Trophoblast cell (in vitro differentiated cells and primary cell): ENCODE measurements around the gene PET117.
A peak's percentile ranks its signal among the peaks of the same experiment; 100 is the strongest.

Source experiments
- DNase-seq, 2 donors: peaks; one replicate each; pipeline ENCODE4 v3.0.0-alpha.2; 2016
- H2AFZ ChIP-seq: 2 replicates; pipeline ENCODE4 v1.6.1; 2013; ENCODE audit warnings: low read length, moderate library complexity, mild to moderate bottlenecking; ENCODE audit not compliant: insufficient read depth, poor library complexity
- H2AK5ac ChIP-seq: 2 replicates; pipeline ENCODE4 v1.6.1; 2013; ENCODE audit warnings: mild to moderate bottlenecking, low read length
- H2BK120ac ChIP-seq: 2 replicates; pipeline ENCODE4 v1.6.1; 2013; ENCODE audit warnings: low read length, mild to moderate bottlenecking, moderate library complexity; ENCODE audit not compliant: insufficient read depth, poor library complexity
- H2BK12ac ChIP-seq: 2 replicates; pipeline ENCODE4 v1.6.1; 2013; ENCODE audit warnings: mild to moderate bottlenecking, low read length, moderate library complexity
- H2BK5ac ChIP-seq: 2 replicates; pipeline ENCODE4 v1.6.1; 2013; ENCODE audit warnings: low read length, low read depth, moderate library complexity, mild to moderate bottlenecking; ENCODE audit not compliant: poor library complexity
- H3K14ac ChIP-seq: 2 replicates; pipeline ENCODE4 v1.6.1; 2013; ENCODE audit warnings: mild to moderate bottlenecking, low read length
- H3K18ac ChIP-seq: 2 replicates; pipeline ENCODE4 v1.6.1; 2013; ENCODE audit warnings: mild to moderate bottlenecking, low read length
- H3K23ac ChIP-seq: 2 replicates; pipeline ENCODE4 v1.6.1; 2013; ENCODE audit warnings: low read length
- H3K27ac ChIP-seq: 2 replicates; pipeline ENCODE4 v1.5.1; 2013; ENCODE audit warnings: low read depth, mild to moderate bottlenecking, inconsistent platforms, low read length, moderate library complexity
- H3K27me3 ChIP-seq: 2 replicates; pipeline ENCODE4 v1.6.1; 2013; ENCODE audit warnings: inconsistent platforms, mild to moderate bottlenecking, low read length, moderate library complexity; ENCODE audit not compliant: insufficient read depth
- H3K36me3 ChIP-seq, 2 experiments: 1 replicate in 1 of 2; 2 replicates in 1 of 2; pipeline ENCODE4 v1.6.1; 2013; ENCODE audit warnings: low read length in 2 of 2, mild to moderate bottlenecking in 2 of 2, moderate library complexity in 1 of 2; ENCODE audit not compliant: insufficient read depth in 2 of 2, control insufficient read depth in 1 of 2
- H3K4ac ChIP-seq: 2 replicates; pipeline ENCODE4 v1.6.1; 2013; ENCODE audit warnings: low read depth, mild to moderate bottlenecking, low read length, moderate library complexity
- H3K4me1 ChIP-seq, 2 experiments: 1 replicate in 1 of 2; 2 replicates in 1 of 2; pipeline ENCODE4 v1.6.1; 2013; ENCODE audit warnings: low read length in 2 of 2, mild to moderate bottlenecking in 2 of 2, moderate library complexity in 1 of 2; ENCODE audit not compliant: insufficient read depth in 2 of 2, control insufficient read depth in 1 of 2
- H3K4me2 ChIP-seq: 2 replicates; pipeline ENCODE4 v1.6.1; 2013; ENCODE audit warnings: inconsistent platforms, mild to moderate bottlenecking, low read length, moderate library complexity
- H3K4me3 ChIP-seq: 2 replicates; pipeline ENCODE4 v1.5.1; 2013; ENCODE audit warnings: mild to moderate bottlenecking, low read depth, low read length, inconsistent platforms
- H3K79me1 ChIP-seq: one replicate; pipeline ENCODE4 v1.6.1; 2013; ENCODE audit warnings: low read length
- H3K79me2 ChIP-seq: 2 replicates; pipeline ENCODE4 v1.6.1; 2013; ENCODE audit warnings: low read length, mild to moderate bottlenecking; ENCODE audit not compliant: control insufficient read depth, insufficient read depth, poor library complexity
- H3K9ac ChIP-seq: 2 replicates; pipeline ENCODE4 v1.6.1; 2013; ENCODE audit warnings: mild to moderate bottlenecking, low read length
- H3K9me3 ChIP-seq: 2 replicates; pipeline ENCODE4 v1.6.1; 2013; ENCODE audit warnings: low read depth, mild to moderate bottlenecking, control low read depth, inconsistent platforms, low read length; ENCODE audit not compliant: insufficient read depth
- H4K12ac ChIP-seq: 2 replicates; pipeline ENCODE4 v1.6.1; 2013; ENCODE audit warnings: low read depth, mild to moderate bottlenecking, low read length, moderate library complexity
- H4K8ac ChIP-seq: 2 replicates; pipeline ENCODE4 v1.6.1; 2013; ENCODE audit warnings: low read depth, mild to moderate bottlenecking, low read length, moderate library complexity
- H4K91ac ChIP-seq: one replicate; pipeline ENCODE4 v1.6.1; 2013; ENCODE audit warnings: low read depth, mild to moderate bottlenecking, low read length, moderate library complexity
- WGBS: extraction: QIAGEN DNeasy Blood & Tissue Kit; methylation state at CpG from one replicate; pipeline ENCODE4 v1.1.7; 2013; ENCODE audit warnings: missing lambda C conversion rate; ENCODE audit not compliant: insufficient read length, insufficient coverage; ENCODE audit errors: extremely low coverage; 5-methylcytosine and 5-hydroxymethylcytosine counted together

The PET117 gene

DNA sequence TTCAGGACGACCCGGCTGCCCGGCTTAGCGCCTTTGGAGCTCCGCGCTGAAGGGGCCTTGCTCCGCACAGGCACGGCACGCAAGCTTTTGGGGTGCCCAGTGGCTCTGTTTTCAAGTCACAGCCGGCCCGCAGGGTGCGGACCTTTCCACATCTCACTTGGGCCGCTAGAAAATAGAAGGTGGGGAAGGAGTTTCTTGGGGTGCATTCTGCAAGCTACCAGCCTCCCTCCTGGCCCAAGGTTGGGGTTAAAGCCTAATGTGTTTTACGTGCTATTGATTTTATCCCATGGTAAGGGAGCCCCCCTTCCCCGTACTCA is 561 bp downstream of the PET117 start:
- H3K4me3 ChIP-seq = peak overlapping the region; percentile 93
- peak overlapping the region; percentile 95 for H3K4me2 ChIP-seq

DNA sequence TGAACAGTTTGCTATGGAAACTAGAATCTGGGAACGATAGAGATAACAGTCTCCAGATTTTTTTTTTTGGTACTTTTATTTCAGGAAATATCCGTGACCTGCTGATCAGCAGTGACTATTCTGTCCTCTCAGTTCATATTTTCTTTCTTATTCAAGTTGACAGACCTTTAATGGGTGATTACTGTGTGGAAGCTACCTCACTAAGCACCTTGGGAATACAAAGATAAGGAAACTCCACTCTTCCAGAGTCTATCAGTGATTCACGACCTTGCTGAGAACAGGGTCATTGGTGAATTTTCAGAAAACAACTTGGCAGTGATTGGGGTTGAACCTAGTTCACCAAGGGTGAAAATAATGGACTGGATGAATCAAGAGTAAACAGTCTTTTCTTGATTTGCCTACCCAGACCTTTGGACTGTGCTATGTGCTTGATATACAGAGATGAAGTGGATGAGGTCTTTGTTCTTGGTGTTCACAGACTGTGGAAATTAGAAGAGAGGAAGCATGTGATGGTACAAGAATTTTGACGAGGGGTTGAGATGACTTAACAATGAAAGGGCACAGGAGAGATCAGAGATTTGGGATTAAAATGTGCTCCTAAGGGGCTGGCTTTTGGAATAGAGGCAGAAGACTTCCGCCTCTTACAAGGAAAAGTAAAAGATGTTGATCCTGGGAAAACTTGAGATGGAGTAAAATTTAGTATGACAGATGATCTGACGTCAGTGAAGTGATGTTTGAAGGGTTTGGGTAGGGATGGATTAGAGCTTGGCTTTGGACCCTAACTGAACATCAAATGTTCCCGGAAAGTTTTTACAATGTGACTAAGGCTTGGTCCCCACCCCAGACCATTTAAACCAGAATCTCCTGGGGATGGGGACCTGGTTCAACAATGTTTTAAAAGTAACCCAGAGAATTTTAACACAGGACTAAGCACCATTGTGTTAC is 1.2 kb downstream of the PET117 start:
- no peaks in the 10 kb centered on the region for H3K9me3 ChIP-seq
- H2BK120ac ChIP-seq = no peak overlapping the region
- no peak overlapping the region for H3K14ac ChIP-seq
- H3K79me1 ChIP-seq = peaks cover 13% of the 10 kb centered on the region
- DNase-seq = no peak
- peaks cover 5% of the 10 kb centered on the region in 2 experiments for H3K36me3 ChIP-seq
- H4K91ac ChIP-seq = no peak overlapping the region
- H3K79me2 ChIP-seq = peaks cover 15% of the 10 kb centered on the region
- no peak overlapping the region for H2BK12ac ChIP-seq
- H2AFZ ChIP-seq = no peak overlapping the region
- no peak overlapping the region for H3K18ac ChIP-seq
- H3K4me2 ChIP-seq = peak overlapping the region; percentile 95
- H3K9ac ChIP-seq = no peak overlapping the region
- peak overlapping the region; percentile 81 for H3K4ac ChIP-seq
- no peak overlapping the region for H3K23ac ChIP-seq
- H3K4me1 ChIP-seq = peaks cover 0 to 5% of the 10 kb centered on the region in 2 experiments
- no peaks in the 10 kb centered on the region for H3K27me3 ChIP-seq
- H2BK5ac ChIP-seq = no peak overlapping the region
- H4K12ac ChIP-seq = no peak overlapping the region
- WGBS = 100% methylated on average over 1 of the region's 7 CpGs
- no peak overlapping the region for H2AK5ac ChIP-seq
- H3K27ac ChIP-seq = no peak overlapping the region
- no peak overlapping the region for H4K8ac ChIP-seq
- H3K4me3 ChIP-seq = no peak overlapping the region

More for the DNA sequence above, 561 bp downstream of the PET117 start:
- H3K23ac ChIP-seq = no peak overlapping the region
- no peaks in the 10 kb centered on the region for H3K27me3 ChIP-seq
- peak overlapping the region; percentile 95 for H2BK5ac ChIP-seq
- no peak for DNase-seq
- H3K4ac ChIP-seq = peak overlapping the region; percentile 60
- peaks cover 5% of the 10 kb centered on the region in 2 experiments for H3K36me3 ChIP-seq
- H3K9ac ChIP-seq = peak overlapping the region; percentile 96
- peak overlapping the region; percentile 100 for H2AFZ ChIP-seq
- peaks cover 0 to 3% of the 10 kb centered on the region in 2 experiments for H3K4me1 ChIP-seq
- H4K12ac ChIP-seq = peak overlapping the region; percentile 68
- H2AK5ac ChIP-seq = no peak overlapping the region
- peak overlapping the region; percentile 97 for H2BK120ac ChIP-seq
- peak overlapping the region; percentile 96 for H3K27ac ChIP-seq
- H3K14ac ChIP-seq = peak overlapping the region; percentile 93
- peak overlapping the region; percentile 99 for H4K8ac ChIP-seq
- H3K9me3 ChIP-seq = no peaks in the 10 kb centered on the region
- peaks cover 15% of the 10 kb centered on the region for H3K79me2 ChIP-seq
- H3K79me1 ChIP-seq = peaks cover 13% of the 10 kb centered on the region
- H4K91ac ChIP-seq = peak overlapping the region; percentile 93
- WGBS = no CpG with 5 or more reads among the region's 15 CpGs
- peak overlapping the region; percentile 98 for H3K18ac ChIP-seq
- H2BK12ac ChIP-seq = peak overlapping the region; percentile 12

DNA sequence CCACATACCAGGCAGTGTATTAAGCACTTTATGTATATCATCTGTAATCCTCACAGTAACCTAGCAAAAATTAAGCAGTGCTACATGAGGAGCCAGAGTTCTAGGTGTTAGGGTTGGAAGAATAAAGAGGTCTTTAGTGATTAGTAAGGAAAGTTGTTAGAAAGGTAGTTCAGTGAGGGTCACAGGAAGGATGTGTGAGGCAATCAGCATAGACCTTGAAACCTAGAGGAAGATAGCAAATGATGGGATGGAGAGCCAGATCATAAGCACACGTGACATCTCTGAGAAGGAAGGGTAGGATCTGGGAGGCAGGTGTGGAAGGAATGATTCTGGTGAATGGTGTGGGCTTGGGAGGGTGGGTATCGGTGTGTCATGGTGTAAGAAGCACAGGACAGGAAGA is 2.2 kb downstream of the PET117 start:
- Histone ChIP-seq H3K9ac (no peak overlapping the region), H2BK120ac (no peak overlapping the region), H4K12ac (no peak overlapping the region), H3K79me1 (peaks cover 17% of the 10 kb centered on the region), H4K91ac (no peak overlapping the region), H3K18ac (no peak overlapping the region), H3K4me3 (no peak overlapping the region), H3K4ac (peak overlapping the region; percentile 89), H3K36me3 (peaks cover 5% of the 10 kb centered on the region in 2 experiments), H2BK5ac (no peak overlapping the region), H2AFZ (no peak overlapping the region), H3K4me1 (peaks cover 2 to 11% of the 10 kb centered on the region in 2 experiments), H3K9me3 (no peaks in the 10 kb centered on the region), H3K79me2 (peaks cover 15% of the 10 kb centered on the region), H3K27ac (no peak overlapping the region), H3K23ac (no peak overlapping the region), H2BK12ac (no peak overlapping the region), H3K14ac (no peak overlapping the region), H4K8ac (no peak overlapping the region), H3K27me3 (no peaks in the 10 kb centered on the region), H2AK5ac (no peak overlapping the region), H3K4me2 (no peak overlapping the region)
- no CpG with 5 or more reads among the region's 2 CpGs for WGBS
- no peak for DNase-seq

DNA sequence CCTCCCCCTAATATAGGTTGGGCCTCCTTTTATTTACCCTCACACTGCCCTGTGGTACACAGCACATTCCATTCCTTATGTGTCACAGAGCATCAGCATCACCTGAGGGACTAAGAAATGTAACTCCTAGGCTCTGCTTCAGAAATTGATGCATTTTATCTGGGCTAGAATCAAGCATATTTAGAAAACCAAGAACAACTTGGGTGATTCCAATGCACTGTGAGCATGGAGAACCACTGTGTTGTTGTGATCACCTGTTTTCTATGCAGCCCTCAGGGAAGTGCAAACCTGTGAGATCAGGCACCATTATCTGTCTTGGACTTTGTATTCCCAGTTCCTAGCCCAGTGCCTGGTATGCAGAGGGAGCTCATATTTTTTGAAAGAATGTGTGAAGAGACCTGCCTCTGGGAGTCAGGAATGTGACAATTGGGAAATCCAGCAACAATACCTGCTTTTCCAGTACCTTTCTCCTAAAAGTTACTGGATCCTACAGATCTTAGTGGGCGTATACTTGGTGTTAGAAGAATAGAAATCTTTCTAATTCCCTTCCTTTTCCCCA is 7.0 kb downstream of the PET117 start:
- H3K4ac ChIP-seq = no peak overlapping the region
- no peaks in the 10 kb centered on the region for H3K27me3 ChIP-seq
- peaks cover 5 to 8% of the 10 kb centered on the region in 2 experiments for H3K36me3 ChIP-seq
- no peak overlapping the region for H4K91ac ChIP-seq
- H3K9ac ChIP-seq = no peak overlapping the region
- peaks cover 7% of the 10 kb centered on the region for H3K79me2 ChIP-seq
- no peak overlapping the region for H2AK5ac ChIP-seq
- peaks cover 2 to 13% of the 10 kb centered on the region in 2 experiments for H3K4me1 ChIP-seq
- no peak overlapping the region for H2BK120ac ChIP-seq
- H4K12ac ChIP-seq = no peak overlapping the region
- DNase-seq = peak; percentile 95 to 98
- no peaks in the 10 kb centered on the region for H3K9me3 ChIP-seq
- no peak overlapping the region for H3K14ac ChIP-seq
- no peak overlapping the region for H3K18ac ChIP-seq
- peak overlapping the region; percentile 41 for H3K4me2 ChIP-seq
- peak overlapping the region; percentile 83 for H3K27ac ChIP-seq
- H2AFZ ChIP-seq = no peak overlapping the region
- H2BK12ac ChIP-seq = no peak overlapping the region
- H3K79me1 ChIP-seq = peaks cover 9% of the 10 kb centered on the region
- H3K23ac ChIP-seq = no peak overlapping the region
- WGBS = no CpG with 5 or more reads among the region's 1 CpG
- H4K8ac ChIP-seq = no peak overlapping the region
- H3K4me3 ChIP-seq = no peak overlapping the region
- H2BK5ac ChIP-seq = no peak overlapping the region
